B cell (primary cell): Measurements from ENCODE around the gene ZIC5. TPM values are rescaled to one million over a fixed set of nuclear protein-coding genes. Genes with fewer than 3 reads are reported as not detected.

Source experiments
- ATAC-seq: fragments of 200-7000 bp; cut with Tn5 transposase; one replicate; pipeline ENCODE4 v1.10.0; 2021; ENCODE audit warnings: low read depth, mild to moderate bottlenecking, moderate number of reproducible peaks, moderate library complexity
- CTCF ChIA-PET: fragments of 350-600 bp; sonication (Branson Sonifier 250); formaldehyde crosslinking; loops from one replicate; lab custom pipeline; 2021; ENCODE audit warnings: antibody characterized with exemption, inconsistent platforms; lab: Charles Lee
- POLR2A ChIA-PET: fragments of 350-600 bp; sonication (Branson Sonifier 250); formaldehyde crosslinking; loops from one replicate; lab custom pipeline; 2021; ENCODE audit warnings: antibody characterized with exemption; lab: Charles Lee
- DNase-seq: peaks from one replicate; pipeline ENCODE4 v3.0.0; 2013
- H2AFZ ChIP-seq: 2 replicates; pipeline ENCODE4 v1.6.1; 2012; ENCODE audit warnings: mild to moderate bottlenecking, low read depth, low read length; ENCODE audit not compliant: insufficient read depth, poor library complexity, severe bottlenecking
- H3K27ac ChIP-seq, 2 donors: 1 replicate in 1 of 2; 2 replicates in 1 of 2; pipeline ENCODE4 v1.5.1; 2012 to 2013; ENCODE audit warnings: low read length in 2 of 2, mild to moderate bottlenecking in 2 of 2, moderate library complexity in 1 of 2
- H3K27me3 ChIP-seq, 4 experiments: fragments of 200-600 bp in 1 of 4; sonication (generic) in 1 of 4; replicated peaks in 1 of 4; 1 replicate in 2 of 4; 2 replicates in 2 of 4; pipeline versions ENCODE4 v1.6.1 to v1.7.0; 2013 to 2016; ENCODE audit warnings: low read length in 3 of 4, mild to moderate bottlenecking in 2 of 4, mixed read lengths in 1 of 4, moderate library complexity in 1 of 4; ENCODE audit not compliant: insufficient read depth in 4 of 4, control insufficient read depth in 3 of 4; ENCODE audit errors: control extremely low read depth in 1 of 4
- H3K36me3 ChIP-seq, 2 experiments: replicated peaks in 1 of 2; 1 replicate in 1 of 2; 2 replicates in 1 of 2; pipeline versions ENCODE4 v1.6.1 to v1.7.1; 2013; ENCODE audit warnings: low read length in 1 of 2; ENCODE audit not compliant: insufficient read depth in 2 of 2, control insufficient read depth in 1 of 2; ENCODE audit errors: control extremely low read depth in 1 of 2, extremely low read depth in 1 of 2
- H3K4me1 ChIP-seq, 2 donors: fragments of 200-600 bp in 1 of 2; sonication (generic) in 1 of 2; 1 replicate in 1 of 2; 2 replicates in 1 of 2; pipeline versions ENCODE4 v1.5.1 to v1.6.1; 2013 to 2017; ENCODE audit warnings: low read length in 2 of 2; ENCODE audit not compliant: control insufficient read depth in 2 of 2, insufficient read depth in 2 of 2
- H3K4me2 ChIP-seq: replicated peaks from 2 replicates; pipeline ENCODE3; 2012; ENCODE audit warnings: mild to moderate bottlenecking, low read depth, low read length; ENCODE audit not compliant: poor library complexity, severe bottlenecking
- H3K4me3 ChIP-seq, 5 experiments: fragments of 200-600 bp in 1 of 5; sonication (generic) in 1 of 5; 1 replicate in 3 of 5; 2 replicates in 2 of 5; pipeline versions ENCODE4 v1.5.1 to v1.7.0; 2011 to 2016; ENCODE audit warnings: low read length in 4 of 5, mild to moderate bottlenecking in 4 of 5, low read depth in 2 of 5, control low read depth in 1 of 5, moderate library complexity in 1 of 5; ENCODE audit not compliant: insufficient read depth in 1 of 5; ENCODE audit errors: control extremely low read depth in 1 of 5, extremely low read depth in 1 of 5
- H3K79me2 ChIP-seq: fragments of 200-600 bp; sonication (generic); one replicate; pipeline ENCODE4 v1.6.0; 2016; ENCODE audit warnings: low read length; ENCODE audit not compliant: control insufficient read depth, insufficient read depth
- H3K9ac ChIP-seq: fragments of 200-600 bp; sonication (generic); 2 replicates; pipeline ENCODE4 v1.6.1; 2017; ENCODE audit warnings: mild to moderate bottlenecking, low read length, moderate library complexity
- H3K9me3 ChIP-seq, 3 donors: one replicate each; pipeline versions ENCODE4 v1.6.1 to v1.7.1; 2013; ENCODE audit warnings: low read length in 2 of 3; ENCODE audit not compliant: control insufficient read depth in 2 of 3, insufficient read depth in 1 of 3; ENCODE audit errors: control extremely low read depth in 1 of 3
- H4K20me1 ChIP-seq: 2 replicates; pipeline ENCODE4 v1.6.0; 2012; ENCODE audit warnings: mild to moderate bottlenecking, low read length; ENCODE audit not compliant: insufficient read depth, control insufficient read depth, poor library complexity, severe bottlenecking
- H3K27ac Mint-ChIP-seq: one replicate; pipeline ENCODE4 v1.8.0; 2021; ENCODE audit warnings: mixed read lengths
- H3K27me3 Mint-ChIP-seq: one replicate; pipeline ENCODE4 v1.8.0; 2021; ENCODE audit warnings: mixed read lengths
- H3K4me1 Mint-ChIP-seq: one replicate; pipeline ENCODE4 v1.8.0; 2021; ENCODE audit warnings: mixed read lengths
- H3K4me3 Mint-ChIP-seq: one replicate; pipeline ENCODE4 v1.8.0; 2021; ENCODE audit warnings: mixed read lengths
- H3K9me3 Mint-ChIP-seq: one replicate; pipeline ENCODE4 v1.8.0; 2022; ENCODE audit warnings: mixed read lengths; ENCODE audit not compliant: insufficient read depth
- EZH2 ChIP-seq: IDR thresholded peaks from 2 replicates; pipeline ENCODE4 v1.6.1; 2012; ENCODE audit warnings: borderline replicate concordance, low read depth, mild to moderate bottlenecking, moderate library complexity, low read length; ENCODE audit not compliant: insufficient read depth, poor library complexity, severe bottlenecking
- WGBS: methylation state at CpG from one replicate; pipeline ENCODE4 v1.1.5; 2013; ENCODE audit warnings: missing lambda C conversion rate; ENCODE audit not compliant: insufficient coverage; 5-methylcytosine and 5-hydroxymethylcytosine counted together
- intact Hi-C: fragments of 100-400 bp; cut with micrococcal nuclease; formaldehyde crosslinking; loops from one replicate; pipeline ENCODE4 v1.10.0; 2022
- polyA plus RNA-seq: library from polyadenylated mRNA; depleted of rRNA; stranded (reverse); fragments of >200 nt; gene quantifications from 2 replicates; pipeline ENCODE4 v1.2.3, GENCODE V29; 2012
- total RNA-seq, 2 donors: library from RNA; stranded (reverse); fragments of 120-200 nt in 1 of 2; gene quantifications; 1 replicate in 1 of 2; 2 replicates in 1 of 2; pipeline versions ENCODE4 v1.2.3 to v1.2.4, GENCODE V29; 2013 to 2022
- TF ChIP-seq, protein P1 (sequence below): fragments of 200-600 bp; IDR thresholded peaks from one replicate; pipeline ENCODE4 v1.8.0; 2022; ENCODE audit warnings: antibody characterized with exemption, mild to moderate bottlenecking

The ZIC5 gene
- total and polyA plus RNA-seq, 2 donors (not counting 1 experiment from before 2014, with no cell fraction given), result not detected

DNA sequence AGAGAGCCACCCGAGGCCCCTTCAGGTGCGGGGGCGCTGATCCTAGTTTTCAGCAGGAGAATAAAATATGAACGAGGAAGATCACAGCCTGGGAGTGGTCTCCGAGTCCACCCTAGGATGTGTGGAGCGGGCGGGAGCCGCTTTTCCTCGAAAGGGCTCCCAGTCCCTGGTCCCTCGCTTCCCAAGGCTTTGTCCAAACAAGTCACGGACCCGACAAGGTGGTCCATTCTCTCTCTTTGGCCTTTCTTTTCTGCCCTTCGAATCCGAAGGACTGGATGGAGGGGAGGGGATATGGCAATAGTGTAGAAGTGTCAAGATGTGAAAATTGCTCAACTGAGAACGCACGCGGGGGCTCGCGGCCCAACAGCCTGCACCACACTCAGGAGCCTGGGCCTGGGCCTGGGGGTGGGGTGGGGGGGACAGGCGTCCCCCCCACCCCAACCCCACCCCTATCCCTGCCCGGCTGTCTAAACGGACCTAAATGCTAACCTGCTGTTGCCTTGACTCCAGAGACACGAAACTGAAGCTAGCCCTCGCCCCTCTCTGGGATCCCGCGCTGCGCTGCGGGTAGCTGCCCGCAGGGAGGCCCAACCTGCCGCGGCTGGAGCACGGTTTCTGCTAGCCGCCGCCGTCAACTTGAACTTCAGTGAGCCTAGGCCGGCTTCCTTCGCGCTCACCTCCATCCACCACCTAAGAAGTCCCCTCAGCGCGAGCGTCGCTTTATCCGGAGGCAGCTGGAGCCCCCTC is 17.1 kb upstream of the ZIC5 start:
- peaks cover 81% of the 10 kb centered on the region for H3K27me3 Mint-ChIP-seq
- no peak overlapping the region for H3K4me3 ChIP-seq

More for the DNA sequence above, 17.1 kb upstream of the ZIC5 start:
- H3K36me3 ChIP-seq, result no peaks in the 10 kb centered on the region
- TF ChIP-seq EZH2, result no peak
- TF ChIP-seq, protein P1, sequence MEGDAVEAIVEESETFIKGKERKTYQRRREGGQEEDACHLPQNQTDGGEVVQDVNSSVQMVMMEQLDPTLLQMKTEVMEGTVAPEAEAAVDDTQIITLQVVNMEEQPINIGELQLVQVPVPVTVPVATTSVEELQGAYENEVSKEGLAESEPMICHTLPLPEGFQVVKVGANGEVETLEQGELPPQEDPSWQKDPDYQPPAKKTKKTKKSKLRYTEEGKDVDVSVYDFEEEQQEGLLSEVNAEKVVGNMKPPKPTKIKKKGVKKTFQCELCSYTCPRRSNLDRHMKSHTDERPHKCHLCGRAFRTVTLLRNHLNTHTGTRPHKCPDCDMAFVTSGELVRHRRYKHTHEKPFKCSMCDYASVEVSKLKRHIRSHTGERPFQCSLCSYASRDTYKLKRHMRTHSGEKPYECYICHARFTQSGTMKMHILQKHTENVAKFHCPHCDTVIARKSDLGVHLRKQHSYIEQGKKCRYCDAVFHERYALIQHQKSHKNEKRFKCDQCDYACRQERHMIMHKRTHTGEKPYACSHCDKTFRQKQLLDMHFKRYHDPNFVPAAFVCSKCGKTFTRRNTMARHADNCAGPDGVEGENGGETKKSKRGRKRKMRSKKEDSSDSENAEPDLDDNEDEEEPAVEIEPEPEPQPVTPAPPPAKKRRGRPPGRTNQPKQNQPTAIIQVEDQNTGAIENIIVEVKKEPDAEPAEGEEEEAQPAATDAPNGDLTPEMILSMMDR, result no peak
- no peaks in the 10 kb centered on the region for H4K20me1 ChIP-seq
- H2AFZ ChIP-seq, result no peak overlapping the region
- no peak overlapping the region for H3K27ac ChIP-seq
- WGBS, result 9% methylated on average over 33 of the region's 43 CpGs
- ChIA-PET CTCF (no interaction called here), POLR2A (no interaction called here)
- peaks cover 22 to 49% of the 10 kb centered on the region in 2 donors for H3K4me1 ChIP-seq
- peaks cover 0 to 67% (median 36%) of the 10 kb centered on the region in 3 donors for H3K9me3 ChIP-seq
- H3K4me2 ChIP-seq, result no peak overlapping the region
- H3K9me3 Mint-ChIP-seq, result peaks cover 7% of the 10 kb centered on the region
- peaks cover 12% of the 10 kb centered on the region for H3K4me1 Mint-ChIP-seq
- DNase-seq (peak; percentile 39), ATAC-seq (no peak)
- H3K79me2 ChIP-seq, result no peaks in the 10 kb centered on the region
- H3K9ac ChIP-seq, result no peak overlapping the region
- intact Hi-C loops, result no loop called here
- no peak overlapping the region for H3K4me3 Mint-ChIP-seq
- peaks cover 2 to 97% (median 77%) of the 10 kb centered on the region in 4 experiments for H3K27me3 ChIP-seq
- H3K27ac Mint-ChIP-seq, result peak overlapping the region; percentile 37
